Panc1 (cell line): Measurements from ENCODE around the gene AKAP10. TPM values are rescaled to one million over a fixed set of nuclear protein-coding genes. Genes with fewer than 3 reads are reported as not detected.

Experiments
- ATAC-seq: fragments of 200-7000 bp; cut with Tn5 transposase; 2 replicates; pipeline ENCODE4 v1.9.1; 2020; ENCODE audit warnings: mild to moderate bottlenecking, moderate library complexity
- BruUV-seq: library from RNA; stranded (reverse); fragments of 400-500 nt; replicated peaks from 2 replicates; lab custom pipeline; 2021; lab: Mats Ljungman, UMichigan
- CTCF ChIA-PET: fragments of 300-600 bp; sonication (Branson Sonifier 250); formaldehyde crosslinking; loops from one replicate; lab custom pipeline; 2022; ENCODE audit warnings: antibody characterized with exemption; lab: Charles Lee
- POLR2A ChIA-PET: fragments of 300-600 bp; sonication (Branson Sonifier 250); formaldehyde crosslinking; loops from one replicate; lab custom pipeline; 2022; ENCODE audit warnings: antibody characterized with exemption; lab: Charles Lee
- DNase-seq: peaks from one replicate; pipeline ENCODE4 v3.0.0-alpha.2; 2010; ENCODE audit warnings: low read depth, low spot score
- H3K27ac ChIP-seq: 2 replicates; pipeline ENCODE4 v1.5.1; 2011; ENCODE audit warnings: mild to moderate bottlenecking, low read length, inconsistent platforms
- H3K27me3 ChIP-seq: fragments of 200-500 bp; sonication (Bioruptor generic); 2 replicates; pipeline ENCODE4 v1.6.0; 2014; ENCODE audit warnings: low read length, inconsistent platforms; ENCODE audit not compliant: control insufficient read depth, insufficient read depth
- H3K36me3 ChIP-seq: fragments of 200-500 bp; sonication (Bioruptor generic); 2 replicates; pipeline ENCODE4 v1.5.1; 2014; ENCODE audit warnings: inconsistent platforms, mild to moderate bottlenecking, low read length, moderate library complexity; ENCODE audit not compliant: control insufficient read depth, insufficient read depth
- H3K4me1 ChIP-seq: 2 replicates; pipeline ENCODE4 v1.5.1; 2011; ENCODE audit warnings: inconsistent platforms, mild to moderate bottlenecking, low read length, moderate library complexity; ENCODE audit not compliant: control insufficient read depth, insufficient read depth
- H3K4me3 ChIP-seq, 2 experiments: 2 replicates each; pipeline ENCODE4 v1.5.1; 2011 to 2012; ENCODE audit warnings: low read depth in 2 of 2, low read length in 2 of 2, mild to moderate bottlenecking in 2 of 2, inconsistent platforms in 1 of 2, moderate library complexity in 1 of 2
- H3K9me3 ChIP-seq: fragments of 200-500 bp; sonication (Bioruptor generic); 2 replicates; pipeline ENCODE4 v1.5.1; 2014; ENCODE audit warnings: low read depth, mild to moderate bottlenecking, inconsistent platforms, low read length, moderate library complexity; ENCODE audit not compliant: control insufficient read depth, insufficient read depth
- CTCF ChIP-seq: fragments of 450-650 bp; IDR thresholded peaks from 2 replicates; pipeline ENCODE4 v1.5.1; 2017; ENCODE audit warnings: mild to moderate bottlenecking
- POLR2AphosphoS5 ChIP-seq: IDR thresholded peaks from 2 replicates; pipeline ENCODE4 v1.6.1; 2012; ENCODE audit warnings: mild to moderate bottlenecking, low read depth, low read length, moderate library complexity
- REST ChIP-seq, 2 experiments: IDR thresholded peaks; 2 replicates each; pipeline ENCODE4 v1.6.1; 2011 to 2012; ENCODE audit warnings: low read depth in 2 of 2, control low read depth in 1 of 2, low read length in 1 of 2, mild to moderate bottlenecking in 1 of 2, moderate library complexity in 1 of 2; ENCODE audit not compliant: insufficient read depth in 1 of 2
- SIN3A ChIP-seq: IDR thresholded peaks from 2 replicates; pipeline ENCODE4 v1.6.1; 2012; ENCODE audit warnings: low read depth, mild to moderate bottlenecking, low read length, moderate library complexity, borderline replicate concordance; ENCODE audit not compliant: insufficient read depth
- TCF7L2 ChIP-seq: IDR thresholded peaks from 2 replicates; pipeline ENCODE4 v1.6.1; 2011; ENCODE audit warnings: mild to moderate bottlenecking, low read depth, low read length, inconsistent platforms
- in situ Hi-C: cut with HindIII; loops from 2 replicates; pipeline ENCODE4 v1.10.0; 2016; ENCODE audit warnings: low sequenced_read_pairs, low pct_unique_long_range_greater_than_20kb
- intact Hi-C: fragments of 100-400 bp; cut with micrococcal nuclease; formaldehyde crosslinking; loops from one replicate; pipeline ENCODE4 v1.10.0; 2022; ENCODE audit not compliant: unreplicated experiment
- total RNA-seq: library from RNA; stranded (reverse); gene quantifications from one replicate; pipeline ENCODE4 v1.2.1, GENCODE V29; 2021; ENCODE audit not compliant: unreplicated experiment

Gene AKAP10
- total RNA-seq, 1 experiment from 2014 or later = 24.6 TPM

- ATAC-seq (no peak), DNase-seq (no peak)
- no peaks in the 10 kb centered on the region for H3K9me3 ChIP-seq
- no peak overlapping the region for H3K27ac ChIP-seq
- H3K27me3 ChIP-seq = no peaks in the 10 kb centered on the region
- BruUV-seq = no TSS peak
- ChIA-PET CTCF (no interaction called here), POLR2A (no interaction called here)
- no peaks in the 10 kb centered on the region for H3K36me3 ChIP-seq
- no peaks in the 10 kb centered on the region; the same call in 1 of the 2 replicates for H3K4me1 ChIP-seq
- no peak for TF ChIP-seq CTCF
- intact Hi-C loops (loop anchor here (5.0 to 10.0 kb wide), 2 partner anchors 236 to 333 kb away; no protein-coding TSS in a partner anchor), in situ Hi-C loops (no loop called here)
- H3K4me3 ChIP-seq = no peak overlapping the region
These were observed 13.7 kb upstream of the AKAP10 start for GRCh38 chr17:19991252-19991885.

- no peaks in the 10 kb centered on the region for H3K9me3 ChIP-seq
- intact Hi-C loops = no loop called here
- CTCF ChIA-PET = no interaction called here
- no peak overlapping the region for H3K4me3 ChIP-seq
- TF ChIP-seq REST (IDR thresholded peaks at IDR 0.05; ENCODE audit: insufficient read depth in 1 of 2, low read depth in 2 of 2, low read length in 1 of 2) = no peak
- no peak for TF ChIP-seq TCF7L2
- TF ChIP-seq SIN3A = no peak
- TF ChIP-seq CTCF = no peak
- TF ChIP-seq POLR2AphosphoS5 = no peak
- ATAC-seq (no peak), DNase-seq (no peak)
- no TSS peak for BruUV-seq
- H3K27ac ChIP-seq = no peak overlapping the region
- POLR2A ChIA-PET = no interaction called here
- H3K27me3 ChIP-seq = no peaks in the 10 kb centered on the region
- no peaks in the 10 kb centered on the region for H3K4me1 ChIP-seq
- in situ Hi-C loops = no loop called here
- no peaks in the 10 kb centered on the region for H3K36me3 ChIP-seq
These were observed 10.3 kb upstream of the AKAP10 start for GRCh38 chr17:19987897-19988296.
